ENCODE data around the gene CCDC73. TPM values are rescaled to one million over a fixed set of nuclear protein-coding genes. Genes with fewer than 3 reads are reported as not detected.

The CCDC73 gene
- total RNA-seq, 1 experiment from 2014 or later: not detected

GRCh38 chr11:32615422-32615821, 179.0 kb downstream of the CCDC73 start:
- Mint-ChIP-seq H3K4me3 (no peak overlapping the region), H3K9me3 (peaks cover 14% of the 10 kb centered on the region), H3K27me3 (ENCODE audit: low read depth) (no peaks in the 10 kb centered on the region), H3K27ac (no peak overlapping the region), H3K36me3 (no peaks in the 10 kb centered on the region), H3K4me1 (peaks cover 4% of the 10 kb centered on the region)
- POLR2A ChIA-PET: no interaction called here
- ATAC-seq: no peak
- CTCF ChIA-PET: interaction anchor here (0.9 to 1.3 kb wide), 4 partner anchors 185 to 292 kb away, joined by 3 to 11 read pairs (median 6); no protein-coding TSS in a partner anchor
- no peak for DNase-seq (ENCODE audit: low spot score)
- no peak for TF ChIP-seq RELA (CRISPR knock-in tag; IDR thresholded peaks at IDR 0.05; ENCODE audit: borderline replicate concordance)
- no peak for TF ChIP-seq ZMAT4 (CRISPR knock-in tag; IDR thresholded peaks at IDR 0.05)
- TF ChIP-seq E2F4 (CRISPR knock-in tag; IDR thresholded peaks at IDR 0.05; ENCODE audit: borderline replicate concordance, low read depth): no peak
- TF ChIP-seq ZBTB21 (CRISPR knock-in tag; IDR thresholded peaks at IDR 0.05; ENCODE audit: borderline replicate concordance): no peak
- TF ChIP-seq ETV6 (CRISPR knock-in tag; IDR thresholded peaks at IDR 0.05): no peak
- TF ChIP-seq RORB (CRISPR knock-in tag; IDR thresholded peaks at IDR 0.05): no peak
- TF ChIP-seq CDX4 (CRISPR knock-in tag; IDR thresholded peaks at IDR 0.05; ENCODE audit: borderline replicate concordance): no peak
- no peak for TF ChIP-seq NFE2L1 (CRISPR knock-in tag; IDR thresholded peaks at IDR 0.05)
- TF ChIP-seq ZNF512 (CRISPR knock-in tag; IDR thresholded peaks at IDR 0.05; ENCODE audit: borderline replicate concordance): no peak

- H3K36me3 Mint-ChIP-seq: peaks cover 10% of the 10 kb centered on the region
- TF ChIP-seq ERG (CRISPR knock-in tag; IDR thresholded peaks at IDR 0.05): no peak
- TF ChIP-seq TP53 (CRISPR knock-in tag; IDR thresholded peaks at IDR 0.05): no peak
- no peak for TF ChIP-seq KAT7 (CRISPR knock-in tag; IDR thresholded peaks at IDR 0.05; ENCODE audit: borderline replicate concordance)
- TF ChIP-seq TEAD4 (CRISPR knock-in tag; IDR thresholded peaks at IDR 0.05): no peak
- no peak for TF ChIP-seq HMGA2 (CRISPR knock-in tag; IDR thresholded peaks at IDR 0.05)
- no peak for TF ChIP-seq PRRX2 (CRISPR knock-in tag; IDR thresholded peaks at IDR 0.05)
- TF ChIP-seq NR1H2 (CRISPR knock-in tag; IDR thresholded peaks at IDR 0.05): no peak
- no peak for TF ChIP-seq JAZF1 (CRISPR knock-in tag; IDR thresholded peaks at IDR 0.05)
- no peak for TF ChIP-seq E2F4 (CRISPR knock-in tag; IDR thresholded peaks at IDR 0.05; ENCODE audit: borderline replicate concordance, low read depth)
- no peak for TF ChIP-seq ESRRA (CRISPR knock-in tag; IDR thresholded peaks at IDR 0.05; ENCODE audit: borderline replicate concordance)
- TF ChIP-seq MAX (CRISPR knock-in tag; IDR thresholded peaks at IDR 0.05): no peak
- no peak for TF ChIP-seq PRDM15 (CRISPR knock-in tag; IDR thresholded peaks at IDR 0.05)
- TF ChIP-seq NFYB (CRISPR knock-in tag; conservative IDR thresholded peaks at IDR 0.05; ENCODE audit: low read depth): no peak
- TF ChIP-seq ZNF671 (CRISPR knock-in tag; IDR thresholded peaks at IDR 0.05): no peak
- no peak for TF ChIP-seq ETV6 (CRISPR knock-in tag; IDR thresholded peaks at IDR 0.05)
These were observed 180.8 kb downstream of the CCDC73 start for GRCh38 chr11:32613500-32614151.

More at GRCh38 chr11:32613500-32614151, 180.8 kb downstream of the CCDC73 start:
- no peak overlapping the region for H3K4me3 Mint-ChIP-seq
- POLR2A ChIA-PET: no interaction called here
- CTCF ChIA-PET: no interaction called here
- no peak for DNase-seq (ENCODE audit: low spot score)
- H3K9me3 Mint-ChIP-seq: peaks cover 24% of the 10 kb centered on the region
- no peak overlapping the region for H3K27ac Mint-ChIP-seq
- no peak for ATAC-seq
- H3K27me3 Mint-ChIP-seq (ENCODE audit: low read depth): no peaks in the 10 kb centered on the region; the same call in 1 of the 2 replicates
- H3K4me1 Mint-ChIP-seq: peaks cover 4% of the 10 kb centered on the region
